Occipital lobe (tissue), 2 donors: ENCODE data around the gene DIAPH1. TPM values are rescaled to one million over a fixed set of nuclear protein-coding genes. Genes with fewer than 3 reads are reported as not detected.

Experiments used
- DNase-seq: peaks from one replicate; lab custom pipeline; 2025; lab: John Stamatoyannopoulos, UW
- total RNA-seq: library from RNA; depleted of rRNA; stranded (reverse); fragments of >200 nt; gene quantifications from one replicate; pipeline ENCODE4 v1.2.3, GENCODE V29; 2014

Gene DIAPH1
- total RNA-seq, 1 donor from 2014 or later, result 18.4 TPM

- DNase-seq, result no peak
These were observed 111.3 kb downstream of the DIAPH1 start for GRCh38 chr5:141507387-141508091.

- no peak for DNase-seq
These were observed 112.2 kb downstream of the DIAPH1 start for GRCh38 chr5:141506381-141507155.

GRCh38 chr5:141504216-141504615 is 114.6 kb downstream of the DIAPH1 start:
- DNase-seq, result no peak

GRCh38 chr5:141503681-141504080 is 115.1 kb downstream of the DIAPH1 start:
- no peak for DNase-seq

- no peak for DNase-seq
These were observed 117.0 kb downstream of the DIAPH1 start for GRCh38 chr5:141501761-141502160.

- no peak for DNase-seq
These were observed 122.8 kb downstream of the DIAPH1 start for GRCh38 chr5:141496038-141496437.

GRCh38 chr5:141495453-141495811 is 123.4 kb downstream of the DIAPH1 start:
- DNase-seq, result no peak

- DNase-seq, result peak; percentile 45
These were observed 123.9 kb downstream of the DIAPH1 start for GRCh38 chr5:141494761-141495452.

- no peak for DNase-seq
These were observed 125.0 kb downstream of the DIAPH1 start for GRCh38 chr5:141493500-141494422.

GRCh38 chr5:141492168-141492885 is 126.5 kb downstream of the DIAPH1 start:
- no peak for DNase-seq

- DNase-seq, result no peak
These were observed 127.3 kb downstream of the DIAPH1 start for GRCh38 chr5:141491323-141492167.

- no peak for DNase-seq
These were observed 128.0 kb downstream of the DIAPH1 start for GRCh38 chr5:141490771-141491170.

- no peak for DNase-seq
These were observed 128.5 kb downstream of the DIAPH1 start for GRCh38 chr5:141490271-141490670.

GRCh38 chr5:141489841-141490240 is 129.0 kb downstream of the DIAPH1 start:
- no peak for DNase-seq

GRCh38 chr5:141488591-141489561 is 129.9 kb downstream of the DIAPH1 start, which contains the start of gene PCDHGC5:
Gene PCDHGC5, plus strand, starts transcription at chr5:141489081. Its CDS starts 160 bp downstream, at chr5:141489241.
- DNase-seq, result peak; percentile 84

- DNase-seq, result no peak
These were observed 131.7 kb downstream of the DIAPH1 start for GRCh38 chr5:141487131-141487530.

- no peak for DNase-seq
These were observed 132.7 kb downstream of the DIAPH1 start for GRCh38 chr5:141486091-141486490.

- DNase-seq, result no peak
These were observed 133.3 kb downstream of the DIAPH1 start for GRCh38 chr5:141485321-141486055.
